NCI-H446 treated with DMSO at 0.1 percent for 48 hours (cell line): Measurements from ENCODE around the gene MED4.

Source experiments
- DNase-seq: peaks from one replicate; lab custom pipeline; 2025; lab: John Stamatoyannopoulos, UW

Gene MED4

GRCh38 chr13:48094781-48095502 is at the start of gene MED4:
MED4 (minus strand) TSS chr13:48095104; CDS start chr13:48095078, 26 bp downstream.
- peak; percentile 67 for DNase-seq

- DNase-seq = no peak
Measured at GRCh38 chr13:48144413-48145035, 49.6 kb upstream of the MED4 start.

GRCh38 chr13:48142436-48142835 is 47.5 kb upstream of the MED4 start:
- DNase-seq = no peak

- DNase-seq = no peak
Measured at GRCh38 chr13:48138270-48138669, 43.4 kb upstream of the MED4 start.

- no peak for DNase-seq
Measured at GRCh38 chr13:48132961-48133360, 38.1 kb upstream of the MED4 start.

- DNase-seq = no peak
Measured at GRCh38 chr13:48131533-48131932, 36.6 kb upstream of the MED4 start.

- peak; percentile 70 for DNase-seq
Measured at GRCh38 chr13:48126944-48127830, 32.3 kb upstream of the MED4 start.

- peak; percentile 20 for DNase-seq
Measured at GRCh38 chr13:48125794-48126228, 30.9 kb upstream of the MED4 start.

GRCh38 chr13:48123812-48124211 is 28.9 kb upstream of the MED4 start:
- DNase-seq = no peak

GRCh38 chr13:48121733-48122132 is 26.8 kb upstream of the MED4 start:
- no peak for DNase-seq

GRCh38 chr13:48120241-48120640 is 25.3 kb upstream of the MED4 start:
- no peak for DNase-seq

- no peak for DNase-seq
Measured at GRCh38 chr13:48118030-48118429, 23.1 kb upstream of the MED4 start.

- no peak for DNase-seq
Measured at GRCh38 chr13:48116808-48117207, 21.9 kb upstream of the MED4 start.

- no peak for DNase-seq
Measured at GRCh38 chr13:48113756-48114130, 18.8 kb upstream of the MED4 start.

- DNase-seq = no peak
Measured at GRCh38 chr13:48112896-48113755, 18.2 kb upstream of the MED4 start.

- no peak for DNase-seq
Measured at GRCh38 chr13:48110931-48111721, 16.2 kb upstream of the MED4 start.

- DNase-seq = no peak
Measured at GRCh38 chr13:48110132-48110868, 15.4 kb upstream of the MED4 start.

- DNase-seq = no peak
Measured at GRCh38 chr13:48108106-48108505, 13.2 kb upstream of the MED4 start.

- DNase-seq = no peak
Measured at GRCh38 chr13:48097793-48098192, 2.9 kb upstream of the MED4 start.

GRCh38 chr13:48096670-48097069 is 1.8 kb upstream of the MED4 start:
- DNase-seq = no peak
